HL-60 (cell line): Measurements from ENCODE around the gene APOBEC3H.

Source experiments
- DNase-seq, 2 experiments: peaks; one replicate each; pipeline ENCODE4 v3.0.0-alpha.2; 2010 to 2020; ENCODE audit warnings: low read depth in 1 of 2, low spot score in 1 of 2
- H3K27ac ChIP-seq: fragments of 250-450 bp; sonication (Bioruptor Pico); replicated peaks from 2 replicates; pipeline ENCODE4 v1.5.1; 2020; ENCODE audit warnings: mild to moderate bottlenecking, moderate library complexity
- H3K27me3 ChIP-seq: fragments of 250-450 bp; sonication (Bioruptor Pico); 2 replicates; pipeline ENCODE4 v1.5.1; 2021; ENCODE audit warnings: mild to moderate bottlenecking, moderate library complexity; ENCODE audit not compliant: insufficient read depth, poor library complexity, severe bottlenecking
- H3K4me3 ChIP-seq: replicated peaks from 2 replicates; pipeline ENCODE4 v1.5.1; 2011; ENCODE audit warnings: mild to moderate bottlenecking, control low read depth, low read length; ENCODE audit not compliant: insufficient read depth
- CTCF ChIP-seq: IDR thresholded peaks from one replicate; pipeline ENCODE4 v1.5.1; 2011; ENCODE audit warnings: low read length, control low read depth, inconsistent platforms; ENCODE audit not compliant: insufficient read depth
- GABPA ChIP-seq: IDR thresholded peaks from 2 replicates; pipeline ENCODE4 v1.6.1; 2012; ENCODE audit warnings: low read depth
- POLR2AphosphoS5 ChIP-seq: IDR thresholded peaks from 2 replicates; pipeline ENCODE4 v1.6.1; 2012; ENCODE audit warnings: low read depth
- REST ChIP-seq: IDR thresholded peaks from 2 replicates; pipeline ENCODE4 v1.6.1; 2012; ENCODE audit warnings: low read depth; ENCODE audit not compliant: insufficient replicate concordance
- SPI1 ChIP-seq: IDR thresholded peaks from 2 replicates; pipeline ENCODE4 v1.6.1; 2012; ENCODE audit warnings: low read depth, mild to moderate bottlenecking, borderline replicate concordance

The APOBEC3H gene

GRCh38 chr22:39098026-39098425 lies 982 bp downstream of the APOBEC3H start:
- Histone ChIP-seq H3K4me3 (no peak overlapping the region), H3K27ac (no peak overlapping the region), H3K27me3 (peaks cover 4% of the 10 kb centered on the region)
- TF ChIP-seq GABPA (no peak), CTCF (no peak), SPI1 (no peak), POLR2AphosphoS5 (no peak), REST (no peak)
- no peak for DNase-seq

GRCh38 chr22:39098576-39098975 lies 1.5 kb downstream of the APOBEC3H start:
- peaks cover 4% of the 10 kb centered on the region for H3K27me3 ChIP-seq
- H3K27ac ChIP-seq = no peak overlapping the region
- DNase-seq = no peak
- no peak overlapping the region for H3K4me3 ChIP-seq
- TF ChIP-seq POLR2AphosphoS5 (no peak), GABPA (no peak), REST (no peak), CTCF (no peak), SPI1 (no peak)

- Histone ChIP-seq H3K27me3 (no peaks in the 10 kb centered on the region), H3K4me3 (no peak overlapping the region), H3K27ac (no peak overlapping the region)
- no peak for DNase-seq
- TF ChIP-seq CTCF = no peak
- no peak for TF ChIP-seq POLR2AphosphoS5
- no peak for TF ChIP-seq SPI1
- no peak for TF ChIP-seq REST
- TF ChIP-seq GABPA = no peak
Measured at GRCh38 chr22:39101226-39101625, 4.2 kb downstream of the APOBEC3H start.
